ENCODE results near the gene CDKAL1.

DNA sequence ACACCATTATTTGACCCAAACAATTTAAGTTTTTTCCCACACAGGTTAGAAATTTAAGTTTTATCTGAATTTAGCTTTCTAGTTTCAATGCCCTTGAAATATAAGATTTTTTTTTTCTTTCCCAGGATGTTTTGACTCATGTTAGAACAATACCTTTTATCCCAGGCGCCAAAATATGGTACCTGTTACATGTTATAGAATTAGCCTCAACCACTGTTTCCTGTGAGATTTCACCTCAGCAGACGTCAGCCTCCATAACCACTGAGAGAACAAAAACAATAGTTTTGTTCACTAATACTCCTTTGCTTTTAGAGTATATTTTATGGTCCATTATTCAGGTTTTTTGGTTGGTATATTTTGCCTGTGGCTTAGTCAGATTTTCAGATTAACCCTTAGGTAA lies 302.9 kb downstream of the CDKAL1 start:
- TF ChIP-seq, protein P1, sequence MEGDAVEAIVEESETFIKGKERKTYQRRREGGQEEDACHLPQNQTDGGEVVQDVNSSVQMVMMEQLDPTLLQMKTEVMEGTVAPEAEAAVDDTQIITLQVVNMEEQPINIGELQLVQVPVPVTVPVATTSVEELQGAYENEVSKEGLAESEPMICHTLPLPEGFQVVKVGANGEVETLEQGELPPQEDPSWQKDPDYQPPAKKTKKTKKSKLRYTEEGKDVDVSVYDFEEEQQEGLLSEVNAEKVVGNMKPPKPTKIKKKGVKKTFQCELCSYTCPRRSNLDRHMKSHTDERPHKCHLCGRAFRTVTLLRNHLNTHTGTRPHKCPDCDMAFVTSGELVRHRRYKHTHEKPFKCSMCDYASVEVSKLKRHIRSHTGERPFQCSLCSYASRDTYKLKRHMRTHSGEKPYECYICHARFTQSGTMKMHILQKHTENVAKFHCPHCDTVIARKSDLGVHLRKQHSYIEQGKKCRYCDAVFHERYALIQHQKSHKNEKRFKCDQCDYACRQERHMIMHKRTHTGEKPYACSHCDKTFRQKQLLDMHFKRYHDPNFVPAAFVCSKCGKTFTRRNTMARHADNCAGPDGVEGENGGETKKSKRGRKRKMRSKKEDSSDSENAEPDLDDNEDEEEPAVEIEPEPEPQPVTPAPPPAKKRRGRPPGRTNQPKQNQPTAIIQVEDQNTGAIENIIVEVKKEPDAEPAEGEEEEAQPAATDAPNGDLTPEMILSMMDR (IDR thresholded peaks at IDR 0.05 in 8 of 11, conservative IDR thresholded peaks at IDR 0.05 in 3 of 11): no peak
- TF ChIP-seq POLR2AphosphoS5 (IDR thresholded peaks at IDR 0.05): no peak
- TF ChIP-seq POLR2A (IDR thresholded peaks at IDR 0.05): no peak

Data from spleen (tissue), 7 donors.